Measurements from ENCODE around the gene ZNF726.
"Not testable (repeated sequence)": the region's sequence is repeated elsewhere in the genome, so short reads cannot be mapped to it uniquely, and the experiment has no call there.

ZNF726 gene

GRCh38 chr19:23914402-23915286, at the start of gene ZNF726:
ZNF726 (plus strand) TSS chr19:23914886; CDS start chr19:23914995, 109 bp downstream.
- peak; percentile 75 for DNase-seq

GRCh38 chr19:23867895-23868294, 46.8 kb upstream of the ZNF726 start:
- no peak for DNase-seq

- DNase-seq: no peak
Observed at GRCh38 chr19:23868630-23869029, 46.1 kb upstream of the ZNF726 start.

GRCh38 chr19:23872282-23872919, 42.3 kb upstream of the ZNF726 start:
- DNase-seq: no peak

- DNase-seq: no peak
Observed at GRCh38 chr19:23876261-23876660, 38.4 kb upstream of the ZNF726 start.

- DNase-seq: not testable (repeated sequence)
Observed at GRCh38 chr19:23876756-23877155, 37.9 kb upstream of the ZNF726 start.

GRCh38 chr19:23882493-23882892, 32.2 kb upstream of the ZNF726 start:
- no peak for DNase-seq

GRCh38 chr19:23884363-23884762, 30.3 kb upstream of the ZNF726 start:
- DNase-seq: no peak

GRCh38 chr19:23887642-23888041, 27.0 kb upstream of the ZNF726 start:
- DNase-seq: no peak

GRCh38 chr19:23896096-23896495, 18.6 kb upstream of the ZNF726 start:
- DNase-seq: not testable (repeated sequence)

- DNase-seq: no peak
Observed at GRCh38 chr19:23896912-23897311, 17.8 kb upstream of the ZNF726 start.

GRCh38 chr19:23901360-23901759, 13.3 kb upstream of the ZNF726 start:
- DNase-seq: no peak

GRCh38 chr19:23904406-23904805, 10.3 kb upstream of the ZNF726 start:
- no peak for DNase-seq

- no peak for DNase-seq
Observed at GRCh38 chr19:23905771-23906170, 8.9 kb upstream of the ZNF726 start.

- no peak for DNase-seq
Observed at GRCh38 chr19:23906835-23907234, 7.9 kb upstream of the ZNF726 start.

- no peak for DNase-seq
Observed at GRCh38 chr19:23908165-23908564, 6.5 kb upstream of the ZNF726 start.

- no peak for DNase-seq
Observed at GRCh38 chr19:23909222-23909621, 5.5 kb upstream of the ZNF726 start.

GRCh38 chr19:23913931-23914330, 755 bp upstream of the ZNF726 start:
- no peak for DNase-seq

- no peak for DNase-seq
Observed at GRCh38 chr19:23916991-23917390, 2.3 kb downstream of the ZNF726 start.

GRCh38 chr19:23917856-23918255, 3.2 kb downstream of the ZNF726 start:
- DNase-seq: no peak

GRCh38 chr19:23925285-23925684, 10.6 kb downstream of the ZNF726 start:
- DNase-seq: no peak

GRCh38 chr19:23932878-23933277, 18.2 kb downstream of the ZNF726 start:
- DNase-seq: no peak

GRCh38 chr19:23937031-23937430, 22.3 kb downstream of the ZNF726 start:
- not testable (repeated sequence) for DNase-seq

- DNase-seq: no peak
Observed at GRCh38 chr19:23943411-23943810, 28.7 kb downstream of the ZNF726 start.
